Breast epithelium (tissue), 4 donors: ENCODE data around the gene OR10P1. TPM values are rescaled to one million over a fixed set of nuclear protein-coding genes. Genes with fewer than 3 reads are reported as not detected.

Experiments used
- DNase-seq, 2 donors: peaks; one replicate each; pipeline ENCODE4 v3.0.0-alpha.2; 2019; ENCODE audit warnings: low spot score in 2 of 2
- H3K27ac ChIP-seq, 2 donors: fragments of 200-600 bp; sonication (generic) in 1 of 2; one replicate each; pipeline ENCODE4 v1.5.1; 2016 to 2019; ENCODE audit warnings: mild to moderate bottlenecking in 1 of 2
- H3K27me3 ChIP-seq, 2 donors: fragments of 200-600 bp; sonication (generic) in 1 of 2; one replicate each; pipeline versions ENCODE4 v1.5.1 to v1.6.0; 2017 to 2019; ENCODE audit warnings: control low read depth in 1 of 2, mild to moderate bottlenecking in 1 of 2
- H3K36me3 ChIP-seq: fragments of 200-600 bp; one replicate; pipeline ENCODE4 v1.5.1; 2019
- H3K4me1 ChIP-seq, 2 donors: fragments of 200-600 bp; sonication (generic); one replicate each; pipeline ENCODE4 v1.5.1; 2016 to 2019; ENCODE audit warnings: control low read depth in 1 of 2
- H3K4me3 ChIP-seq, 3 donors: fragments of 200-600 bp; sonication (generic); 1 replicate in 2 of 3; 2 replicates in 1 of 3; pipeline ENCODE4 v1.5.1; 2016 to 2019; ENCODE audit warnings: mild to moderate bottlenecking in 3 of 3, moderate library complexity in 2 of 3
- H3K9me3 ChIP-seq, 2 donors: fragments of 200-600 bp; sonication (generic) in 1 of 2; one replicate each; pipeline ENCODE4 v1.5.1; 2016 to 2019; ENCODE audit warnings: control low read depth in 1 of 2
- CTCF ChIP-seq, 3 donors: fragments of 450-650 bp; IDR thresholded peaks; one replicate each; pipeline ENCODE4 v1.5.1; 2016 to 2017; ENCODE audit warnings: antibody characterized with exemption in 3 of 3, mild to moderate bottlenecking in 3 of 3, moderate library complexity in 3 of 3
- POLR2A ChIP-seq: fragments of 450-650 bp; IDR thresholded peaks from one replicate; pipeline ENCODE4 v1.6.1; 2016; ENCODE audit warnings: antibody characterized with exemption, mild to moderate bottlenecking, moderate library complexity
- POLR2AphosphoS5 ChIP-seq, 3 donors: sonication (generic); formaldehyde crosslinking; IDR thresholded peaks; one replicate each; pipeline ENCODE4 v1.6.1; 2017; ENCODE audit warnings: antibody characterized with exemption in 3 of 3
- intact Hi-C: fragments of 100-400 bp; cut with DNase I; formaldehyde crosslinking; loops from one replicate; pipeline ENCODE4 v1.15.1; 2023; ENCODE audit warnings: low total_unique reads
- total RNA-seq, 3 donors: library from RNA; depleted of rRNA; stranded (reverse); fragments of >200 nt; gene quantifications; one replicate each; pipeline ENCODE4 v1.1.0, GENCODE V29; 2016

Gene OR10P1
- total RNA-seq, 3 donors from 2014 or later: not detected

GRCh38 chr12:55652352-55652751 lies 15.7 kb downstream of the OR10P1 start:
- no peak for TF ChIP-seq POLR2A
- no peak for TF ChIP-seq POLR2AphosphoS5 (IDR thresholded peaks at IDR 0.05)
- no peak for TF ChIP-seq CTCF (IDR thresholded peaks at IDR 0.05)
- intact Hi-C loops: no loop called here
- no peaks in the 10 kb centered on the region for H3K36me3 ChIP-seq

GRCh38 chr12:55653031-55653430 lies 16.3 kb downstream of the OR10P1 start:
- H3K9me3 ChIP-seq: no peaks in the 10 kb centered on the region
- no peaks in the 10 kb centered on the region for H3K4me1 ChIP-seq
- TF ChIP-seq CTCF (IDR thresholded peaks at IDR 0.05): no peak
- no peak for TF ChIP-seq POLR2A
- no peak for TF ChIP-seq POLR2AphosphoS5 (IDR thresholded peaks at IDR 0.05)
- no peak overlapping the region for H3K4me3 ChIP-seq
- no peak overlapping the region for H3K27ac ChIP-seq
- H3K36me3 ChIP-seq: no peaks in the 10 kb centered on the region
- intact Hi-C loops: no loop called here
- H3K27me3 ChIP-seq: no peaks in the 10 kb centered on the region
- no peak for DNase-seq

More at GRCh38 chr12:55652352-55652751, 15.7 kb downstream of the OR10P1 start:
- H3K9me3 ChIP-seq: no peaks in the 10 kb centered on the region
- H3K4me1 ChIP-seq: no peaks in the 10 kb centered on the region
- no peak overlapping the region for H3K4me3 ChIP-seq
- H3K27me3 ChIP-seq: no peaks in the 10 kb centered on the region
- DNase-seq: no peak
- no peak overlapping the region for H3K27ac ChIP-seq

GRCh38 chr12:55654511-55655214 lies 18.0 kb downstream of the OR10P1 start:
- H3K27me3 ChIP-seq: no peaks in the 10 kb centered on the region
- no peaks in the 10 kb centered on the region for H3K4me1 ChIP-seq
- DNase-seq: no peak
- H3K27ac ChIP-seq: no peak overlapping the region
- intact Hi-C loops: no loop called here
- no peaks in the 10 kb centered on the region for H3K9me3 ChIP-seq
- no peaks in the 10 kb centered on the region for H3K36me3 ChIP-seq
- TF ChIP-seq POLR2AphosphoS5 (IDR thresholded peaks at IDR 0.05): no peak
- TF ChIP-seq POLR2A: no peak
- no peak for TF ChIP-seq CTCF (IDR thresholded peaks at IDR 0.05)
- no peak overlapping the region for H3K4me3 ChIP-seq

- Histone ChIP-seq H3K4me3 (no peak overlapping the region), H3K4me1 (no peaks in the 10 kb centered on the region), H3K27ac (no peak overlapping the region), H3K9me3 (no peaks in the 10 kb centered on the region), H3K27me3 (no peaks in the 10 kb centered on the region), H3K36me3 (no peaks in the 10 kb centered on the region)
- DNase-seq: no peak
- TF ChIP-seq POLR2A (no peak), CTCF (IDR thresholded peaks at IDR 0.05) (no peak), POLR2AphosphoS5 (IDR thresholded peaks at IDR 0.05) (no peak)
- intact Hi-C loops: no loop called here
These were observed 20.5 kb downstream of the OR10P1 start for GRCh38 chr12:55657212-55657611.

- Histone ChIP-seq H3K9me3 (no peaks in the 10 kb centered on the region), H3K27ac (no peak overlapping the region), H3K27me3 (no peaks in the 10 kb centered on the region), H3K4me3 (no peak overlapping the region), H3K36me3 (no peaks in the 10 kb centered on the region), H3K4me1 (no peaks in the 10 kb centered on the region)
- no peak for DNase-seq
- TF ChIP-seq POLR2A (no peak), POLR2AphosphoS5 (IDR thresholded peaks at IDR 0.05) (no peak), CTCF (IDR thresholded peaks at IDR 0.05) (no peak)
- intact Hi-C loops: no loop called here
These were observed 21.5 kb downstream of the OR10P1 start for GRCh38 chr12:55658212-55658611.
